SH-SY5Y (cell line): Measurements from ENCODE around the gene SCRN3.
A peak's percentile ranks its signal among the peaks of the same experiment; 100 is the strongest.

ENCODE experiments used
- GATA2 ChIP-seq: IDR thresholded peaks from 2 replicates; pipeline ENCODE4 v1.6.1; 2011; ENCODE audit warnings: mild to moderate bottlenecking, low read depth, low read length
- GATA3 ChIP-seq: IDR thresholded peaks from 2 replicates; pipeline ENCODE4 v1.6.1; 2011; ENCODE audit warnings: low read depth, mild to moderate bottlenecking, low read length, moderate library complexity

Gene SCRN3

GRCh38 chr2:174399171-174399570 is 3.6 kb downstream of the SCRN3 start:
- TF ChIP-seq GATA3 (no peak), GATA2 (no peak)

- no peak for TF ChIP-seq GATA2
- no peak for TF ChIP-seq GATA3
These were observed 5.3 kb downstream of the SCRN3 start for GRCh38 chr2:174400853-174401252.

GRCh38 chr2:174403628-174404027 is 8.1 kb downstream of the SCRN3 start:
- TF ChIP-seq GATA3 (no peak), GATA2 (no peak)

- TF ChIP-seq GATA2 = no peak
- TF ChIP-seq GATA3 = no peak
These were observed 16.7 kb downstream of the SCRN3 start for GRCh38 chr2:174412256-174412655.

- TF ChIP-seq GATA3 = no peak
These were observed 32.7 kb downstream of the SCRN3 start for GRCh38 chr2:174428214-174428613.

GRCh38 chr2:174430066-174430465 is 34.5 kb downstream of the SCRN3 start:
- TF ChIP-seq GATA2 (no peak), GATA3 (no peak)

- TF ChIP-seq GATA3 (no peak), GATA2 (no peak)
These were observed 36.4 kb downstream of the SCRN3 start for GRCh38 chr2:174431902-174432301.

GRCh38 chr2:174436351-174436750 is 40.8 kb downstream of the SCRN3 start:
- TF ChIP-seq GATA3 = no peak
- no peak for TF ChIP-seq GATA2

GRCh38 chr2:174438146-174438886 is 42.8 kb downstream of the SCRN3 start:
- no peak for TF ChIP-seq GATA3
- TF ChIP-seq GATA2 = no peak

- no peak for TF ChIP-seq GATA2
- TF ChIP-seq GATA3 = no peak
These were observed 43.8 kb downstream of the SCRN3 start for GRCh38 chr2:174439323-174439722.

- TF ChIP-seq GATA3 (peak; percentile 55; the same call in 1 of the 2 replicates), GATA2 (peak; percentile 82)
These were observed 44.4 kb downstream of the SCRN3 start for GRCh38 chr2:174439950-174440349.

GRCh38 chr2:174442546-174443510 is 47.3 kb downstream of the SCRN3 start:
- no peak for TF ChIP-seq GATA3
- TF ChIP-seq GATA2 = no peak

GRCh38 chr2:174444761-174445160 is 49.2 kb downstream of the SCRN3 start:
- TF ChIP-seq GATA2 = no peak
- TF ChIP-seq GATA3 = no peak

- no peak for TF ChIP-seq GATA3
- no peak for TF ChIP-seq GATA2
These were observed 49.7 kb downstream of the SCRN3 start for GRCh38 chr2:174445248-174445647.

GRCh38 chr2:174446531-174446930 is 51.0 kb downstream of the SCRN3 start:
- TF ChIP-seq GATA3 (peak; percentile 86), GATA2 (peak; percentile 78)
